Hepatocyte (in vitro differentiated cells): ENCODE data around the gene CYP2C19. TPM values are rescaled to one million over a fixed set of nuclear protein-coding genes. Genes with fewer than 3 reads are reported as not detected.

ENCODE experiments used
- DNase-seq: peaks from one replicate; pipeline ENCODE4 v3.0.0-alpha.2; 2016; ENCODE audit warnings: low spot score
- H2AFZ ChIP-seq: fragments of 200-600 bp; sonication (generic); 2 replicates; pipeline ENCODE4 v1.6.0; 2016; ENCODE audit warnings: antibody characterized with exemption, mild to moderate bottlenecking
- H3K27ac ChIP-seq: fragments of 200-600 bp; sonication (generic); 2 replicates; pipeline ENCODE4 v1.5.1; 2016; ENCODE audit warnings: mild to moderate bottlenecking
- H3K27me3 ChIP-seq: fragments of 200-600 bp; sonication (generic); 2 replicates; pipeline ENCODE4 v1.6.1; 2016
- H3K36me3 ChIP-seq: fragments of 200-600 bp; sonication (generic); replicated peaks from 2 replicates; pipeline ENCODE4 v1.5.1; 2016; ENCODE audit warnings: low read depth; ENCODE audit not compliant: insufficient read depth
- H3K4me1 ChIP-seq: fragments of 200-600 bp; sonication (generic); 2 replicates; pipeline ENCODE4 v1.5.1; 2016; ENCODE audit warnings: mild to moderate bottlenecking, moderate library complexity; ENCODE audit not compliant: insufficient read depth
- H3K4me2 ChIP-seq: fragments of 200-600 bp; sonication (generic); 2 replicates; pipeline ENCODE4 v1.6.0; 2016
- H3K4me3 ChIP-seq: fragments of 200-600 bp; sonication (generic); 2 replicates; pipeline ENCODE4 v1.5.1; 2016; ENCODE audit warnings: mild to moderate bottlenecking
- H3K79me2 ChIP-seq: fragments of 200-600 bp; sonication (generic); 2 replicates; pipeline ENCODE4 v1.6.0; 2017; ENCODE audit warnings: mild to moderate bottlenecking
- H3K9me2 ChIP-seq: fragments of 200-600 bp; sonication (generic); replicated peaks from 2 replicates; pipeline ENCODE4 v1.6.0; 2017; ENCODE audit warnings: mild to moderate bottlenecking; ENCODE audit not compliant: insufficient read depth
- H3K9me3 ChIP-seq: fragments of 200-600 bp; sonication (generic); 2 replicates; pipeline ENCODE4 v1.5.1; 2016; ENCODE audit warnings: low read depth, mild to moderate bottlenecking
- H4K20me1 ChIP-seq: fragments of 200-600 bp; sonication (generic); 2 replicates; pipeline ENCODE4 v1.6.0; 2016; ENCODE audit warnings: mild to moderate bottlenecking; ENCODE audit not compliant: insufficient read depth, poor library complexity, severe bottlenecking
- CTCF ChIP-seq: fragments of 200-600 bp; sonication (generic); IDR thresholded peaks from 2 replicates; pipeline ENCODE4 v1.5.1; 2016; ENCODE audit warnings: antibody characterized with exemption, mild to moderate bottlenecking; ENCODE audit not compliant: poor library complexity
- EZH2 ChIP-seq: fragments of 200-600 bp; sonication (generic); IDR thresholded peaks from 2 replicates; pipeline ENCODE4 v1.6.1; 2016; ENCODE audit warnings: antibody characterized with exemption, mild to moderate bottlenecking, borderline replicate concordance
- EZH2phosphoT487 ChIP-seq: fragments of 200-600 bp; sonication (generic); IDR thresholded peaks from one replicate; pipeline ENCODE4 v1.6.1; 2018; ENCODE audit warnings: antibody characterized with exemption, mild to moderate bottlenecking, low read depth, moderate library complexity; ENCODE audit not compliant: unreplicated experiment, severe bottlenecking
- WGBS: methylation state at CpG from one replicate; pipeline ENCODE4 v1.1.6; 2016; ENCODE audit warnings: low lambda C conversion rate; ENCODE audit errors: missing lambda C conversion rate; 5-methylcytosine and 5-hydroxymethylcytosine counted together
- polyA plus RNA-seq: library from polyadenylated mRNA; unstranded; fragments of >200 nt; fragmentation: Nextera tagmentation; extraction: Ambion mirVana; gene quantifications from 2 replicates; pipeline ENCODE4 v1.2.1, GENCODE V29; 2016
- total RNA-seq: library from RNA; depleted of rRNA; stranded (reverse); fragments of >200 nt; gene quantifications from 2 replicates; pipeline ENCODE4 v1.2.3, GENCODE V29; 2014

CYP2C19 gene
- total and polyA plus RNA-seq, 2 experiments from 2014 or later, result 21.3 to 44.6 TPM

DNA sequence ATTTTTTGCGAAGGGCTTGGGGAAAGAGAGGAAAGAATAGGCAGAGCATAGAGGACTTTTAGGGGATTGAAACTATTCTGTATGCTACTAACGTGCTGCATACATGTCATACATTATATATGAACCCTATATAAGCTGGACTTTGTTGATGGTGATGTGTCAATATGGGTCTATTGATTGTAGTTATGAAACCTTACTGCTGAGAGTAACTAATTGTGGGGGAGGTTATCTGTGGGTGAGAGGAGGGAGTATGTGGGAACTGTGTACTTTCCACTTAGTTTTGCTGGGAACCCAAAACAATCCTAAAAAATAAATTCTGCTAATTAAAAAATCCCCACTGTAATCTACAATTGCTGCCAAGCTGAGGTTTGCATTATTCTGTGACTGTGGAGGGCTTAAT lies 15.3 kb upstream of the CYP2C19 start:
- Histone ChIP-seq H2AFZ (no peak overlapping the region), H3K4me1 (no peaks in the 10 kb centered on the region), H3K79me2 (no peaks in the 10 kb centered on the region), H3K9me2 (no peaks in the 10 kb centered on the region), H3K9me3 (no peaks in the 10 kb centered on the region), H3K27ac (no peak overlapping the region), H3K4me2 (no peak overlapping the region), H3K4me3 (no peak overlapping the region), H4K20me1 (no peaks in the 10 kb centered on the region), H3K27me3 (no peaks in the 10 kb centered on the region), H3K36me3 (no peaks in the 10 kb centered on the region)
- 76% methylated on average over 2 of the region's 2 CpGs for WGBS
- DNase-seq, result no peak
- TF ChIP-seq CTCF (no peak), EZH2 (no peak), EZH2phosphoT487 (no peak)

- 73% methylated on average over 4 of the region's 4 CpGs for WGBS
- Histone ChIP-seq H3K4me3 (no peak overlapping the region), H2AFZ (no peak overlapping the region), H3K27me3 (no peaks in the 10 kb centered on the region), H3K27ac (no peak overlapping the region), H3K9me2 (no peaks in the 10 kb centered on the region), H3K4me2 (no peak overlapping the region), H4K20me1 (no peaks in the 10 kb centered on the region), H3K36me3 (no peaks in the 10 kb centered on the region), H3K9me3 (no peaks in the 10 kb centered on the region), H3K79me2 (no peaks in the 10 kb centered on the region), H3K4me1 (no peaks in the 10 kb centered on the region)
- no peak for DNase-seq
- no peak for TF ChIP-seq EZH2
- no peak for TF ChIP-seq EZH2phosphoT487
- TF ChIP-seq CTCF, result no peak
Observed at GRCh38 chr10:94747838-94748237, 14.6 kb upstream of the CYP2C19 start.

- no peak overlapping the region for H2AFZ ChIP-seq
Observed at GRCh38 chr10:94757916-94758315, 4.6 kb upstream of the CYP2C19 start.

More at GRCh38 chr10:94757916-94758315, 4.6 kb upstream of the CYP2C19 start:
- no peaks in the 10 kb centered on the region for H4K20me1 ChIP-seq
- H3K79me2 ChIP-seq, result peaks cover 2% of the 10 kb centered on the region
- H3K4me3 ChIP-seq, result no peak overlapping the region
- no peaks in the 10 kb centered on the region for H3K27me3 ChIP-seq
- H3K9me3 ChIP-seq, result no peaks in the 10 kb centered on the region
- H3K36me3 ChIP-seq, result no peaks in the 10 kb centered on the region
- WGBS, result 65% methylated on average over 2 of the region's 2 CpGs
- no peaks in the 10 kb centered on the region for H3K9me2 ChIP-seq
- DNase-seq, result no peak
- H3K27ac ChIP-seq, result no peak overlapping the region
- H3K4me2 ChIP-seq, result no peak overlapping the region
- TF ChIP-seq CTCF (no peak), EZH2 (no peak), EZH2phosphoT487 (no peak)
- H3K4me1 ChIP-seq, result no peaks in the 10 kb centered on the region
